HFFc6 (cell line): ENCODE results near the gene EPB41L3. TPM values are rescaled to one million over a fixed set of nuclear protein-coding genes. Genes with fewer than 3 reads are reported as not detected.

Source experiments
- DNase-seq: peaks from one replicate; pipeline ENCODE4 v3.0.0-alpha.2; 2018
- H3K27ac Mint-ChIP-seq: 2 replicates; pipeline ENCODE4 v1.8.0; 2020; ENCODE audit warnings: mild to moderate bottlenecking, mixed read lengths
- H3K27me3 Mint-ChIP-seq: 2 replicates; pipeline ENCODE4 v1.8.0; 2021; ENCODE audit warnings: mild to moderate bottlenecking, moderate library complexity, mixed read lengths; ENCODE audit not compliant: insufficient read depth
- H3K36me3 Mint-ChIP-seq: 2 replicates; pipeline ENCODE4 v1.8.0; 2021; ENCODE audit warnings: low read depth, mixed read lengths
- H3K4me1 Mint-ChIP-seq: 2 replicates; pipeline ENCODE4 v1.8.0; 2020; ENCODE audit warnings: low read depth, mixed read lengths
- H3K4me3 Mint-ChIP-seq: 2 replicates; pipeline ENCODE4 v1.8.0; 2020; ENCODE audit warnings: mild to moderate bottlenecking, moderate library complexity, mixed read lengths
- H3K9me3 Mint-ChIP-seq: 2 replicates; pipeline ENCODE4 v1.8.0; 2020; ENCODE audit warnings: mild to moderate bottlenecking, mixed read lengths
- total RNA-seq, 6 experiments: library from RNA; stranded (reverse); fragmentation: NEBNext Ultra II Directional; extraction: Animal tissue kit (Norgen Biotek cat#: 25700); gene quantifications; 2 replicates in 1 of 6; 3 replicates in 5 of 6; pipeline ENCODE4 v1.2.3, GENCODE V29; 2021
- TF ChIP-seq, protein P1 (sequence below): fragments of 200-600 bp; sonication (generic); IDR thresholded peaks from 2 replicates; pipeline ENCODE4 v1.5.0; 2021; ENCODE audit warnings: antibody characterized with exemption, mild to moderate bottlenecking

Gene EPB41L3
- total RNA-seq, 6 experiments from 2014 or later: 1.3 to 17.0 (median 1.8) TPM

DNA sequence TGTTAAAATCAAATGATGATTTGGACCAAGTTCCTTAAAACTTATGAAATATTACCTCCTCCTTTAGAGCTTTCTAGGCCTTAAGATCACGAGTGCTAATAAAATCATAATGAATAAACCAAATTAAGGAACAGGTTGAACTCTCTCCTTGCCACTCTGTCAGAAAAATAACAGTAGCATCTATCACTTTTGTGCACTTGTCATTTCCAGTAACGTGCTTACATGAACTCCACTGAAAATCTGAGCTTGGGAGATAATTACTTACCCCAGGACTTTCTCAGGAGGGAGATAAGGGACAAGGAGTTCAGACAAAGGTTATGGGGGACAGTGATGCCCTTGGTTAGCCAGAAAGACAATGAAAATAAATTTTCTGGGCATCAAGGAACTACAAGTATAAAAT lies 36.0 kb downstream of the EPB41L3 start:
- peaks cover 29% of the 10 kb centered on the region for H3K9me3 Mint-ChIP-seq

DNA sequence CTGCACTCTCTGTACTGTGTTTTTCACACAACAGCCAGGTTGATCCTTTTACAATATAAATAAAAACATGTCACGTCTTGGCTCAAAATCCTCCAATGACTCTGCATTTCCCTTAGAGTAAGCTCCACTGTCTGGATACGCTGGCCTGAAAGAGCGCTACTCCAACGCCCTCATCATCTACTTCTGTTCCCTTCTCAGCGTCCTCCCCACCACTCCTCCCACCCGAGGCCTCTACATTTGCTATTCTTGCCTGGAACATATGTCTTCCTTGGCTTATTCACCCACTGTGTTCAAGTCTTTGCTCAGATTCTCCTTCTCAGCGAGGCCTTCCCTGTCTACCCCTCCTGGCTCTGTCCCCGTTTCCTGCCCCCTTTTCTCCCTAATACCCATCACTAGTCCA lies 37.6 kb downstream of the EPB41L3 start:
- TF ChIP-seq, protein P1, sequence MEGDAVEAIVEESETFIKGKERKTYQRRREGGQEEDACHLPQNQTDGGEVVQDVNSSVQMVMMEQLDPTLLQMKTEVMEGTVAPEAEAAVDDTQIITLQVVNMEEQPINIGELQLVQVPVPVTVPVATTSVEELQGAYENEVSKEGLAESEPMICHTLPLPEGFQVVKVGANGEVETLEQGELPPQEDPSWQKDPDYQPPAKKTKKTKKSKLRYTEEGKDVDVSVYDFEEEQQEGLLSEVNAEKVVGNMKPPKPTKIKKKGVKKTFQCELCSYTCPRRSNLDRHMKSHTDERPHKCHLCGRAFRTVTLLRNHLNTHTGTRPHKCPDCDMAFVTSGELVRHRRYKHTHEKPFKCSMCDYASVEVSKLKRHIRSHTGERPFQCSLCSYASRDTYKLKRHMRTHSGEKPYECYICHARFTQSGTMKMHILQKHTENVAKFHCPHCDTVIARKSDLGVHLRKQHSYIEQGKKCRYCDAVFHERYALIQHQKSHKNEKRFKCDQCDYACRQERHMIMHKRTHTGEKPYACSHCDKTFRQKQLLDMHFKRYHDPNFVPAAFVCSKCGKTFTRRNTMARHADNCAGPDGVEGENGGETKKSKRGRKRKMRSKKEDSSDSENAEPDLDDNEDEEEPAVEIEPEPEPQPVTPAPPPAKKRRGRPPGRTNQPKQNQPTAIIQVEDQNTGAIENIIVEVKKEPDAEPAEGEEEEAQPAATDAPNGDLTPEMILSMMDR: no peak
- DNase-seq: no peak
- Mint-ChIP-seq H3K27ac (no peak overlapping the region), H3K4me1 (no peaks in the 10 kb centered on the region; the same call in 1 of the 2 replicates), H3K27me3 (no peaks in the 10 kb centered on the region; the same call in none of the 2 replicates), H3K9me3 (peaks cover 28% of the 10 kb centered on the region), H3K36me3 (no peaks in the 10 kb centered on the region; the same call in 1 of the 2 replicates), H3K4me3 (no peak overlapping the region)

More for the DNA sequence above, 36.0 kb downstream of the EPB41L3 start:
- Mint-ChIP-seq H3K36me3 (no peaks in the 10 kb centered on the region; the same call in 1 of the 2 replicates), H3K4me1 (no peaks in the 10 kb centered on the region; the same call in 1 of the 2 replicates), H3K27ac (no peak overlapping the region), H3K27me3 (no peaks in the 10 kb centered on the region; the same call in 1 of the 2 replicates), H3K4me3 (no peak overlapping the region)
- TF ChIP-seq, protein P1: no peak
- DNase-seq: no peak

DNA sequence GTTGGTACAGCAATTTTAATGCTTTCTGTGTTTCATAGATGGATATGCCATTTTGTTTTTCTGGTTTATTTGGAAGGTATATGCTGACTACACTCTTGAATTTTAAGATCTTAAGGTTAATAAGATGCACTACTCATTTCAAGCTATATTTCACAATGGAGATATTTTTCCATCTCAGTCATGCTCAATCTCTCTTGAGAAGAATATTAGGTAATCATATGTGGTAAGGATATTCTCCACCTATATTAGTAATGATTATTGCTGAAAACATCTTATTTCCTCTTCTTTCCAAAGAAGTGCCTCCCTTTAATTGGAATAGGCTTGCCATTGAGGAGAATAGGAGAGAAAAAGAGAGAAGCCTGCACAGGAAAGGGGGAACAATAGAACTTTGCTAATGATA lies 40.1 kb downstream of the EPB41L3 start:
- Mint-ChIP-seq H3K27ac (no peak overlapping the region), H3K27me3 (no peaks in the 10 kb centered on the region; the same call in 1 of the 2 replicates), H3K4me1 (no peaks in the 10 kb centered on the region), H3K9me3 (peaks cover 31% of the 10 kb centered on the region), H3K36me3 (no peaks in the 10 kb centered on the region; the same call in 1 of the 2 replicates), H3K4me3 (no peak overlapping the region)
- DNase-seq: no peak
- TF ChIP-seq, protein P1: no peak

DNA sequence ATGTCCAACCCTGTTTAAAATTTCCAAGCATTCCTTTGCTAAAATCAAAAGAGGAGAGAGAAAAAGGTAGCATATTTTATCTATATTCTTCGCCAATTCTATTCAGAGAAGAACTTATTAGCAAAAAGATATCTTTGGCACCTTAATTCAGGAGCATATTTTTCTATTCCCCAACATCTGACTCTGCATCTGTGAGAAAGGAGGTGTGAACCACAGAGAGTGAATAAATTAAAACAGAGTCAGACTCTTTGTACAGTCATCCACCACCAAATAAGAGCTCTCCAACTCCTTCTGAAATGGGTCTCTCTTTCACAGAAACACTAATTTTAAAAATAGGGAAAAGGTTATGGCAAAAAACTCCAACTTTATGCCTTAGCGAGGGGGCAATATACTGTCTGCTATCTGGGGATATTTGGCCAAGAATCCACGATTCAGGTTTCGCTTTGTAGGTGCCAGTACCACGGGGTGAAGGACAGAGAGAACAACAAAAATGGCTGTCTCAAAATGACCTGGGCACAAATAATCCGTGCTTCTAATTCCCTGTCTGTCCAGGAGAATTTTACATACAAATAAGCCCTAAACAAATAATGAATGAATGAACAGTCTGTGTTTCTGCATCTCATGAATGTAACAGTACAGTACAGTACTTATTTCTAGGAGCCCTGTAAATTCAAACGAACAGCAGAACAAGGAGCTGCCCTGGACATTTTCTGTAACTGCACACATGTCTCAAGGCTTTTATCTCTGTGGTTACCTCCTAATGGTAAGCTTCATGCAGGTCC lies 43.4 kb downstream of the EPB41L3 start:
- Mint-ChIP-seq H3K4me1 (no peaks in the 10 kb centered on the region), H3K27ac (no peak overlapping the region), H3K9me3 (peaks cover 30% of the 10 kb centered on the region), H3K27me3 (peaks cover 1% of the 10 kb centered on the region), H3K36me3 (peaks cover 5% of the 10 kb centered on the region; the same call in 1 of the 2 replicates), H3K4me3 (no peak overlapping the region)
- TF ChIP-seq, protein P1: no peak
- no peak for DNase-seq

DNA sequence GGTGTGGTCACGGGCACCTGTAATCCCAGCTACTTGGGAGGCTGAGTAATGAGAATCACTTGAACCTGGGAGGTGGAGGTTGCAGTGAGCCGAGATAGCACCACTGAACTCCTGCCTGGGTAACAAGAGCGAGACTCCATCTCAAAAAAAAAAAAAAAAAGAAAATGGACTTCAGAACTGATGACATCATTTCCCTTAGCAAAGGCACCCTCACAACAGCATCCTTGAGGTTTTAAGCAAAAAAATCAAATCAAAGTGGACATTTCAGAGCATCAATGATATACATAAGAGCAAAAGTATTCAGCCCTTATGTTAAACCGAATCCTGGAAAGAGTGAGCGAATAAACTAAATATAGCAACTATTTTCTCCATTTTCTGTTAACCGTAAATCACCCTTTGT lies 45.3 kb downstream of the EPB41L3 start:
- H3K9me3 Mint-ChIP-seq: peaks cover 35% of the 10 kb centered on the region

More for the DNA sequence above, 45.3 kb downstream of the EPB41L3 start:
- TF ChIP-seq, protein P1: no peak
- H3K4me1 Mint-ChIP-seq: no peaks in the 10 kb centered on the region
- peaks cover 1% of the 10 kb centered on the region for H3K27me3 Mint-ChIP-seq
- peaks cover 5% of the 10 kb centered on the region; the same call in 1 of the 2 replicates for H3K36me3 Mint-ChIP-seq
- H3K27ac Mint-ChIP-seq: no peak overlapping the region
- no peak overlapping the region for H3K4me3 Mint-ChIP-seq
- no peak for DNase-seq
